HG02678 (cell line): ENCODE data around the gene POU3F2.

ENCODE experiments used
- ATAC-seq: cut with Tn5 transposase; IDR thresholded peaks from one replicate; pipeline ENCODE4 v1.9.1; 2021; ENCODE audit warnings: mild to moderate bottlenecking, moderate library complexity; ENCODE audit not compliant: unreplicated experiment

Gene POU3F2

GRCh38 chr6:98830146-98830545 is 4.2 kb upstream of the POU3F2 start:
- no peak for ATAC-seq

DNA sequence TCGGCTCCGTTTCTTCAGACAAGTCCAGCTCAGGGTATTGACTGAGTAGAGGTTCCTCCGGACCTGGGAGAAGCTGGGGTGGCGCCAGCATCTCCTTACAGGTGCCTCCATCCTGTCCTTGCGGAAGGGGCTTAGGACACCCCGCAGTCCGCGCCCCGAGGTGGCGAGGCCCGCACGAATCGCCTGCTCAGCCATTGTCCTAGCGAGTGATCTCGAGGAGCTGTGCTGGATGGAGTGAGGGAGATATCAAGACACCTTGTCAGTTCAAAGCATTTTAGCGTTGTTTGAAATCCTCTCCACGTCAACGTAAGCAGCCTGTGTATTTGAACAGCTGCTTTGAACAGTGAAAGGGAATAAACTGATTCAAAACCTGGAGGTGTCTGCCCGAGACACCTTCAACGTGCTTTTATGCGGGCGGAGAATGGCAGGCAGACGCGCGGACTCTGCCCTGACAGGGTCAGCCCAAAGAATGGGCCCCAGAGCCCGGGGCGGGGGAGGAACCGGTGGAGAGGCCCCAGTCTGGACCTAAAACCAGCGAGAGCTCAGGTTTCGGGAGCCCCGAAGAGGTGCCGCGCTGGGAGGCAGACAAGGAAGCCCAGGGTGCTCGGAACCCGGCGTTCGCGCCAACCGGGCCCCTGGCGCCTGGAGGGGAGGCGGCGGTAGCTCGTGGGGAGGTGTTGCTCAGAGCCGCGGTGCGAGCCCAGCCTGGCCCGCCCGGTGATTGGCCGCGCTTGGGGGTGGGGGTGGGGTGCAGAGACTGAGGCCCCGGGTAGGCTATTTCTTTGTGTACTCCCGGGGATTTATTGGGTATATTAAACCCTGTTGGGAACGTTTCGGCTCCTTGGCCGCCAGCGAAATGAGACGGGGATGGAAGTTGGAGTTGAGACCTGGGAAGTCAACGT is 3.1 kb upstream of the POU3F2 start:
- ATAC-seq: no peak

GRCh38 chr6:98831959-98832283 is 2.5 kb upstream of the POU3F2 start:
- no peak for ATAC-seq

DNA sequence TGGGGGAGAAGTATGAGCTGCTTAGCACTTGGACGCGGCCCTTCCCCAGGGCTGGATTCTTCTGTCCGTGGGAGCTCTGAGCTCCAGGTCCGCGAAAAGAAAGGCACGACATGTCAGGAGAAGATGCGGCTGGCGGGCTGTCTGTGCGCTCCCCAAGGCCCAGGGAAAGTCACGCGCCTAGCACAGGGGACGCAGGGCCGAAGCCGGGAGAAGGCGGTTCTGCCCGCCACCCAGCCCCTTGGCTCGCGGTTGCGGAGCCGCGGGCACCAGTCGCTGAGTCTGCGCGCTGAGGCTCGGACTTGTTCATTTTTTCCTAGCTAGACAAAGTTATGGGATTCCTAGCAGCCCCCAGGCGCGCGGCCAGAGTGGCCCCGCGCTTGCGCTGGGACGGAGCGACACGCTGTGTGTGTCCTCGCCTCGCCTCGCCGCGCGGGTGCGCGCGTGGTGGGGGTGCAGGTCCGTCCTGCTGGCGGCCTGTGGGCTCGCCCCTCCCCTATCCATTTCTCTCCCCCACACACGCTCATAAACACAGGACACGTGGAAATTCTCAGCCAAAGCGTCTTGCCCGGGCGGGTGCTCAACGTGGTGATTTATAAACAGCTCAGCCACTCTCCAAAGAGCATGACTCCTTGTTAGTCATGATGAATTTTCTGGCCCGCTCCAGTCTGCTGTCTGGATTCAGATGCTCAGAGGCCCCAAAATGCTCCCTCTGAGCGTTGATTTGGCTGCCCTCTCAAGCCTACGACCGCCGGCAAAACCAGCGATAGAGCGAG is 1.9 kb upstream of the POU3F2 start:
- ATAC-seq: no peak

DNA sequence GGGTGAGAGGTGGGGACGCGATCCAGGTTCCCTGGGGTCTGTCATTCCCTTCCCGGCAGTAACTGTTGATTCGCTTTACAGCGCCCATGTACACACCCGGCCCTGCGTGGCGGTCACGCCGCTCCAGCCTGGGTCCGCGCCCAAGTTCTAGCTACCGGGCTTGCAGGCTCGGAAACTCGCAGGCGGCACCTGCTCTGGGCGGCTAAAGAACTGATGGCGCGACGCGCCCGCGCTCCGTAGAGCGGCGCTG is 1.4 kb upstream of the POU3F2 start:
- no peak for ATAC-seq

GRCh38 chr6:98833307-98834059 is 891 bp upstream of the POU3F2 start:
- ATAC-seq: no peak

DNA sequence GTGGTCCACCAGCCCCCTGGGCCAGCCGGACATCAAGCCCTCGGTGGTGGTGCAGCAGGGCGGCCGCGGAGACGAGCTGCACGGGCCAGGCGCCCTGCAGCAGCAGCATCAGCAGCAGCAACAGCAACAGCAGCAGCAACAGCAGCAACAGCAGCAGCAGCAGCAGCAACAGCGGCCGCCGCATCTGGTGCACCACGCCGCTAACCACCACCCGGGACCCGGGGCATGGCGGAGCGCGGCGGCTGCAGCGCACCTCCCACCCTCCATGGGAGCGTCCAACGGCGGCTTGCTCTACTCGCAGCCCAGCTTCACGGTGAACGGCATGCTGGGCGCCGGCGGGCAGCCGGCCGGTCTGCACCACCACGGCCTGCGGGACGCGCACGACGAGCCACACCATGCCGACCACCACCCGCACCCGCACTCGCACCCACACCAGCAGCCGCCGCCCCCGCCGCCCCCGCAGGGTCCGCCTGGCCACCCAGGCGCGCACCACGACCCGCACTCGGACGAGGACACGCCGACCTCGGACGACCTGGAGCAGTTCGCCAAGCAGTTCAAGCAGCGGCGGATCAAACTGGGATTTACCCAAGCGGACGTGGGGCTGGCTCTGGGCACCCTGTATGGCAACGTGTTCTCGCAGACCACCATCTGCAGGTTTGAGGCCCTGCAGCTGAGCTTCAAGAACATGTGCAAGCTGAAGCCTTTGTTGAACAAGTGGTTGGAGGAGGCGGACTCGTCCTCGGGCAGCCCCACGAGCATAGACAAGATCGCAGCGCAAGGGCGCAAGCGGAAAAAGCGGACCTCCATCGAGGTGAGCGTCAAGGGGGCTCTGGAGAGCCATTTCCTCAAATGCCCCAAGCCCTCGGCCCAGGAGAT is 1.0 kb downstream of the POU3F2 start:
- ATAC-seq: no peak

DNA sequence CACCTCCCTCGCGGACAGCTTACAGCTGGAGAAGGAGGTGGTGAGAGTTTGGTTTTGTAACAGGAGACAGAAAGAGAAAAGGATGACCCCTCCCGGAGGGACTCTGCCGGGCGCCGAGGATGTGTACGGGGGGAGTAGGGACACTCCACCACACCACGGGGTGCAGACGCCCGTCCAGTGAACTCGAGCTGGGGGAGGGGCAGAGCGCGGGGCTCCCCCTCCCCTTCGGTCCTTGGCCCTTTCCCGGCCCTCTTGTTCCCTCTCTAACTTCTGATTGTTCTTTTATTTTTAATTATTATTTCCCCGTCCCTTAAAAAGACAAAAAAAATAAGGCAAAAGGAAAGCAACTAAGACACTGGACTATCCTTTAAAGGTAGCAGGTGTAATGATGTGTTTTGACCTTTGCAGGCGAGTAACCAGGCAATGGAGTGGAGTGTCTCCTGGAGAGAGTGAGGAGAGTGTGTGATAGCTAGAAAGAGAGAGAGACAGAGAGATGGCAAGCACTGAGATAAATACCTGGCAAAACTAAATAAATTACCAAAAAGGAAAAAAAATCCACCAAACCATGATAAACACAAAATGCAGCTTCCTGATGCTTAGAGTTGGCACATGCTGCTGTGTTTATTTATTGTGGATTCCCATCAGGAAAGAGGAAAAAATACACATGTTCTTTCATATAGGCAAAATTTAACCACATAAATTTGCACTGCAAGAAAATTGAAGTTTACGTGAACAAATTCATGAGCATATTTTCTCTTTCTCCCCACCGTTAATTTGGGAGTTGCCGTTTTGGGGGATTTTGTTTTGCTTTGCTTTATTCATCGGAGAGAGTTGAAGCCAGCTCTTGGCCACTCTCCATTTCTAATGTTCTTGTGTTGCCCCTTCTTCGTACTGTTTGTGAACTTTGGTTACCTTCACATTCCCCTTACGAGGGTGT is 1.9 kb downstream of the POU3F2 start:
- ATAC-seq: no peak

DNA sequence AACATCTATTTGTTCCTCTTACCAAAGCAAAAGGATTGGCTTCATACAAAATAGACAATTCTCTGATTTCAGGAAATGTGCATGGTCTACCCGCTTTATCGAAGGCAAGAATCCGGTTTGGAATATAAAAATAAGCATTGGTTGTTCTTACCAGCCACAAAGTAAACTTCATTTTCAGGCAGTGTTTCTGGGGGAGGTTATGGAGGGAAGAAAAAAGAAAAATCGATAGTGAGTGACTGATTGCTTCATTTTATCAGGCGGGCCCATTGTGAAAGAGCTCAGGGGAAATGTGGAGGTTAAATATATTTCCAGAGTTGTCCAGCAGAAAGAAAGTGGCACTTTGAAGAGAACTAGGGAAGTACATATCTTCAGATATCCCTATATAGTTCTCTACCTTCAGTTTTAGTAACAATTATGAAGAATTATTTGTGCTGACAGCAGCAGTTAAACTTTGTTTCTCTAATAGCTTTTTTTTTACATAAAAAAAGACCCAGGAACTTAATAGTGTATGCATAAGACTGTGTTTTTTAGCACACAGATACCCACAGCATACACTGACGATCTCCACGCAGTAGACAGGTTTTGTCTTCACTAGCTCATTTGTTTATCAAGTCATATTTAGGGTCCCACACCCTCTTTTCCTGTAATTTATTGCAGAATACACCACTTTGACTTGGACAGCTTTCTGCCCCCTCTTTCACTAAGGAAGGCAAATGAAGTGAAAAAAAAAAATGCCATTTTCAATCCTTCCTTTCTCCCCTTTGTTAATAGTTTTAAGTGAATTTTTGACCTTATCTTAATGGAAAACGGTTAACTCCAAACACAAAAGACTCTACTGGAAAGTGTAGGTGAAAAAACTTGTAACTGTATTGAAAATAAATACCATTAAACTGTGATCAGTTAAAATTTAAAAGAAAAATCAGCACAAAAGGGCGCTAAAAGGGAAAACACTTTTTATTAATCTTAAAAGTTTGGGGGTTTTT is 2.9 kb downstream of the POU3F2 start:
- ATAC-seq: no peak

GRCh38 chr6:98838032-98838431 is 3.7 kb downstream of the POU3F2 start:
- no peak for ATAC-seq

- no peak for ATAC-seq
Observed at GRCh38 chr6:98838975-98839374, 4.6 kb downstream of the POU3F2 start.

- ATAC-seq: no peak
Observed at GRCh38 chr6:98839781-98840361, 5.5 kb downstream of the POU3F2 start.

- no peak for ATAC-seq
Observed at GRCh38 chr6:98840385-98840784, 6.0 kb downstream of the POU3F2 start.

GRCh38 chr6:98840996-98841513 is 6.7 kb downstream of the POU3F2 start:
- no peak for ATAC-seq

DNA sequence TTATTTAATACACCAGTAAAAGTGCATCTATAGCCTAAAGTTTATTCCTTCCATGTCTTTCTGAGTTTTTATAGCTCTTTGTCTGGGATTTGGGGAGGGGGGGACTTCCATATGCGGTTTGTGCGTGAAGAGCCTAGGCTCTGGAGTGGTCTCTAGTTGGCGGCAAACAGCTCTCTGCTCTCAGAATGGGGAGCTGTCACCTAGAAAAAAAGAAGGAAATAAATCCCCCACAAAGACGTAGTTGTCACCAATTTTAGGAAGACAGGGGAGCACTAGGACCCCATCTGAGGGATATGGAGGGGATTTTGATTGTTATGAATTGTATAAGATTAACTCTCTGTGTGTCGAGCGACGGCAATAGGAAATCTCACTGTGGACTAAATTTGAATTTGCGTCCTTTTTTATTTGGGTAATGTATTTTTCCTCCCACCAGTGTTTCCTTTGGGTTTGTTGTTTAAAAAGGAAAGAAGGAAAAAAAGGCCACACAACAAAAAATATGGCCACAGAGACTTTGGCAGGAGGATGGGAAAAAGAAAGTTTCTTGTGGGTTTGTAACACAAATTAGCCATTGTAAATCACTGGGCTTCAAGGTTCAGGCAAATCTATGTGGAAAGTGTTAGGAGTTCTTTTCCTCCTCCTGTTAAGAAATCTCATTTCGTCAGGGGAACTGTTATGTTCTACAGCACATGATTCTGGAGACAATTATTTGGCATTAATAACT is 7.4 kb downstream of the POU3F2 start:
- ATAC-seq: no peak

GRCh38 chr6:98842342-98843180 is 8.2 kb downstream of the POU3F2 start:
- no peak for ATAC-seq
